SK-MEL-5 (cell line): ENCODE data around the gene APPBP2. TPM values are rescaled to one million over a fixed set of nuclear protein-coding genes. Genes with fewer than 3 reads are reported as not detected.
A peak's percentile ranks its signal among the peaks of the same experiment; 100 is the strongest.
"Not testable (repeated sequence)": the region's sequence is repeated elsewhere in the genome, so short reads cannot be mapped to it uniquely, and the experiment has no call there.

ENCODE experiments used
- DNase-seq: peaks from one replicate; pipeline ENCODE4 v3.0.0-alpha.2; 2016; ENCODE audit warnings: low read depth, low spot score
- in situ Hi-C: cut with HindIII; loops from 2 replicates; pipeline ENCODE4 v1.10.0; 2016; ENCODE audit warnings: low sequenced_read_pairs, high pct_unique_total_duplicates, low pct_unique_long_range_greater_than_20kb
- total RNA-seq: library from RNA; depleted of rRNA; stranded (reverse); fragments of >200 nt; shearing (Covaris generic); gene quantifications from 2 replicates; pipeline ENCODE4 v1.2.3, GENCODE V29; 2014

APPBP2 gene
- total RNA-seq, 1 experiment from 2014 or later, result 68.1 TPM

- in situ Hi-C loops, result no loop called here
- DNase-seq, result no peak
Measured at GRCh38 chr17:60539807-60540206, 13.8 kb upstream of the APPBP2 start.

GRCh38 chr17:60538726-60539125 is 12.7 kb upstream of the APPBP2 start:
- no peak for DNase-seq
- in situ Hi-C loops, result no loop called here

- DNase-seq, result no peak
- in situ Hi-C loops, result no loop called here
Measured at GRCh38 chr17:60535382-60536279, 9.6 kb upstream of the APPBP2 start.

GRCh38 chr17:60534613-60535157 is 8.6 kb upstream of the APPBP2 start:
- in situ Hi-C loops, result no loop called here
- no peak for DNase-seq

- no peak for DNase-seq
- in situ Hi-C loops, result no loop called here
Measured at GRCh38 chr17:60534010-60534555, 8.0 kb upstream of the APPBP2 start.

GRCh38 chr17:60529806-60530205 is 3.8 kb upstream of the APPBP2 start:
- DNase-seq, result no peak
- in situ Hi-C loops, result no loop called here

- in situ Hi-C loops, result no loop called here
- DNase-seq, result no peak
Measured at GRCh38 chr17:60528828-60529227, 2.8 kb upstream of the APPBP2 start.

GRCh38 chr17:60527701-60528100 is 1.7 kb upstream of the APPBP2 start:
- in situ Hi-C loops, result no loop called here
- no peak for DNase-seq

- no peak for DNase-seq
- in situ Hi-C loops, result no loop called here
Measured at GRCh38 chr17:60526726-60527125, 684 bp upstream of the APPBP2 start.

- DNase-seq, result peak; percentile 48
- in situ Hi-C loops, result no loop called here
Measured at GRCh38 chr17:60525328-60525684, 736 bp downstream of the APPBP2 start.

GRCh38 chr17:60524463-60525327 is 1.3 kb downstream of the APPBP2 start:
- peak; percentile 79 for DNase-seq

GRCh38 chr17:60523822-60524221 is 2.2 kb downstream of the APPBP2 start:
- DNase-seq, result no peak
- in situ Hi-C loops, result no loop called here

More at GRCh38 chr17:60524463-60525327, 1.3 kb downstream of the APPBP2 start:
- in situ Hi-C loops, result no loop called here

- in situ Hi-C loops, result no loop called here
Measured at GRCh38 chr17:60522889-60523626, 3.0 kb downstream of the APPBP2 start.

GRCh38 chr17:60519795-60520194 is 6.2 kb downstream of the APPBP2 start:
- no peak for DNase-seq
- in situ Hi-C loops, result no loop called here

More at GRCh38 chr17:60522889-60523626, 3.0 kb downstream of the APPBP2 start:
- DNase-seq, result no peak

- in situ Hi-C loops, DNase-seq: not testable (repeated sequence)
Measured at GRCh38 chr17:60515683-60516082, 10.4 kb downstream of the APPBP2 start.

GRCh38 chr17:60515199-60515598 is 10.8 kb downstream of the APPBP2 start:
- DNase-seq, in situ Hi-C loops: not testable (repeated sequence)

- in situ Hi-C loops, result no loop called here
- DNase-seq, result no peak
Measured at GRCh38 chr17:60514500-60514899, 11.5 kb downstream of the APPBP2 start.
